Aorta (tissue), 5 donors: ENCODE results near the gene KCNJ9. TPM values are rescaled to one million over a fixed set of nuclear protein-coding genes. Genes with fewer than 3 reads are reported as not detected.

ENCODE experiments used
- ATAC-seq: fragments of 200-7000 bp; cut with Tn5 transposase; one replicate; pipeline ENCODE4 v1.9.1; 2022; ENCODE audit warnings: moderate library complexity; ENCODE audit not compliant: low FRiP score
- DNase-seq, 2 donors: peaks; one replicate each; pipeline ENCODE4 v3.0.0-alpha.2; 2020
- H3K27ac ChIP-seq, 2 donors: one replicate each; pipeline ENCODE4 v1.5.1; 2013; ENCODE audit warnings: low read length in 2 of 2, mild to moderate bottlenecking in 2 of 2, moderate library complexity in 2 of 2, control low read depth in 1 of 2, inconsistent platforms in 1 of 2, low read depth in 1 of 2
- H3K27me3 ChIP-seq, 2 donors: one replicate each; pipeline ENCODE4 v1.6.1; 2013; ENCODE audit warnings: control low read depth in 1 of 2, low read length in 1 of 2, mild to moderate bottlenecking in 1 of 2, moderate library complexity in 1 of 2; ENCODE audit not compliant: insufficient read depth in 2 of 2, control insufficient read depth in 1 of 2
- H3K36me3 ChIP-seq, 2 donors: one replicate each; pipeline ENCODE4 v1.6.1; 2013; ENCODE audit warnings: control low read depth in 1 of 2, low read length in 1 of 2, mild to moderate bottlenecking in 1 of 2; ENCODE audit not compliant: insufficient read depth in 2 of 2, control insufficient read depth in 1 of 2
- H3K4me1 ChIP-seq, 2 donors: one replicate each; pipeline ENCODE4 v1.6.1; 2013; ENCODE audit warnings: low read length in 2 of 2, control low read depth in 1 of 2, mild to moderate bottlenecking in 1 of 2, moderate library complexity in 1 of 2; ENCODE audit not compliant: insufficient read depth in 2 of 2, control insufficient read depth in 1 of 2
- H3K4me3 ChIP-seq, 2 donors: one replicate each; pipeline ENCODE4 v1.5.1; 2013; ENCODE audit warnings: low read length in 2 of 2, control low read depth in 1 of 2, mild to moderate bottlenecking in 1 of 2
- H3K9me3 ChIP-seq: one replicate; pipeline ENCODE4 v1.6.1; 2013; ENCODE audit warnings: mild to moderate bottlenecking, low read length; ENCODE audit not compliant: control insufficient read depth
- WGBS, 2 donors: extraction: QIAGEN DNeasy Blood & Tissue Kit; methylation state at CpG; one replicate each; pipeline ENCODE4 v1.1.7; 2013; 5-methylcytosine and 5-hydroxymethylcytosine counted together
- intact Hi-C, 2 donors: fragments of 100-400 bp; cut with DNase I; formaldehyde crosslinking; loops; one replicate each; pipeline versions ENCODE4 v1.14.2 to v1.15.0; 2022
- polyA plus RNA-seq, 2 donors: library from polyadenylated mRNA; stranded (reverse); fragments of 200-250 nt; gene quantifications; one replicate each; pipeline ENCODE4 v1.2.3, GENCODE V29; 2013
- total RNA-seq, 2 donors: library from RNA; stranded (reverse); fragmentation: NEBNext Ultra II Directional; extraction: Animal tissue kit (Norgen Biotek cat#: 25700); gene quantifications; one replicate each; pipeline ENCODE4 v1.2.1, GENCODE V29; 2021
- donor health status: healthy with polysubstance abuse.
- donor health status: Bipolar disorder and iron deficiency.
- donor health status: DM: no; HTN: no; CAD: no.
- donor health status: DM: no; HTN: no; CAD: no.
- donor health status: DM: yes; HTN: yes; CAD: no.

Gene KCNJ9
- total and polyA plus RNA-seq, 4 donors, result not detected

GRCh38 chr1:160128636-160129035 lies 47.3 kb downstream of the KCNJ9 start:
- H3K9me3 ChIP-seq, result no peaks in the 10 kb centered on the region
- peaks cover 6% of the 10 kb centered on the region in 2 donors for H3K4me1 ChIP-seq
- H3K4me3 ChIP-seq, result no peak overlapping the region
- H3K27me3 ChIP-seq, result no peaks in the 10 kb centered on the region
- peak in 1 of 2 donors; percentile 23 for DNase-seq
- intact Hi-C loops, result no loop called here
- H3K27ac ChIP-seq, result peak overlapping the region in 1 of 2 donors; percentile 1
- no peak for ATAC-seq
- peaks cover 0 to 7% of the 10 kb centered on the region in 2 donors for H3K36me3 ChIP-seq
- WGBS, 2 donors, result 90% methylated on average over 18 of the region's 18 CpGs

DNA sequence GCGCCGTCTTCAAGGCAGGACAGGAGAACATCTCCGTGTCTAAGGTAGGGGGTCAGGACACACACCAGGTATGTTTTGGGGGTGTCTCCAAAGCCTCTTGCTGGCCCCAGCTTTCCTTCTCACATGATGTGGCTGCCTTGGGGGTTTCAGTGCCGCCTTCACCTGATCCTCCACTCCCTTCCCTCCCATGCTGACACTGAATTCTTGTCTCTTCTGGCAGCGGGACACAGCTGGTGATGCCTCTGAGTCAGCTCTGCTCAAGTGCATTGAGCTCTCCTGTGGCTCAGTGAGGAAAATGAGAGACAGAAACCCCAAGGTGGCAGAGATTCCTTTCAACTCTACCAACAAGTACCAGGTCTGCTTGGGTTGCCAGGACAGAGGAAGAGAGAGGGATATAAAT lies 47.7 kb downstream of the KCNJ9 start:
- H3K27ac ChIP-seq, result peak overlapping the region in 1 of 2 donors; percentile 9
- ATAC-seq (no peak), DNase-seq (peak in 1 of 2 donors; percentile 45)
- intact Hi-C loops, result no loop called here
- WGBS, 2 donors, result 95% methylated on average over 5 of the region's 5 CpGs
- no peaks in the 10 kb centered on the region for H3K9me3 ChIP-seq
- no peaks in the 10 kb centered on the region for H3K27me3 ChIP-seq
- peaks cover 0 to 7% of the 10 kb centered on the region in 2 donors for H3K36me3 ChIP-seq
- no peak overlapping the region for H3K4me3 ChIP-seq
- peaks cover 6% of the 10 kb centered on the region in 2 donors for H3K4me1 ChIP-seq

GRCh38 chr1:160129558-160129957 lies 48.2 kb downstream of the KCNJ9 start:
- Histone ChIP-seq H3K27ac (peak overlapping the region in 1 of 2 donors; percentile 9), H3K4me1 (peaks cover 6% of the 10 kb centered on the region in 2 donors), H3K27me3 (no peaks in the 10 kb centered on the region), H3K4me3 (no peak overlapping the region), H3K36me3 (peaks cover 0 to 7% of the 10 kb centered on the region in 2 donors), H3K9me3 (no peaks in the 10 kb centered on the region)
- intact Hi-C loops, result no loop called here
- ATAC-seq, result no peak
- no peak for DNase-seq
- 81 to 86% methylated on average over 3 of the region's 3 CpGs for WGBS, 2 donors

DNA sequence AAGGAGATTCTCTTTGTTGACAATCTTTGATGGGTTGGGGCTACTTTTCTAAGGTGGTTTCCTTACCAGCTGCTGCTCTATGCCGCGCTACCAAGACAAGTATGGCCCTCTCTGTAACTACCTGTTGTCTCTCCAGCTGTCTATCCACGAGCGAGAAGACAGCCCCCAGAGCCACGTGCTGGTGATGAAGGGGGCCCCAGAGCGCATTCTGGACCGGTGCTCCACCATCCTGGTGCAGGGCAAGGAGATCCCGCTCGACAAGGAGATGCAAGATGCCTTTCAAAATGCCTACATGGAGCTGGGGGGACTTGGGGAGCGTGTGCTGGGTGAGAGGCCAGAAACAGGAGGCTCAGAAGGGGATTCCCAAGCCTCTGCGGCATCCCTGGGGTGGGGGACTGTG lies 48.6 kb downstream of the KCNJ9 start:
- intact Hi-C loops, result no loop called here
- H3K27ac ChIP-seq, result peak overlapping the region in 1 of 2 donors; percentile 9

GRCh38 chr1:160130486-160130885 lies 49.1 kb downstream of the KCNJ9 start:
- peaks cover 6% of the 10 kb centered on the region in 2 donors for H3K4me1 ChIP-seq
- DNase-seq (peak in 1 of 2 donors; percentile 62), ATAC-seq (no peak)
- peaks cover 0 to 12% of the 10 kb centered on the region in 2 donors for H3K36me3 ChIP-seq
- H3K27me3 ChIP-seq, result no peaks in the 10 kb centered on the region
- 82 to 84% methylated on average over 5 of the region's 5 CpGs for WGBS, 2 donors
- no peak overlapping the region for H3K4me3 ChIP-seq
- peak overlapping the region; percentile 71 to 95 for H3K27ac ChIP-seq
- no peaks in the 10 kb centered on the region for H3K9me3 ChIP-seq
- intact Hi-C loops, result no loop called here

More for the DNA sequence above, 48.6 kb downstream of the KCNJ9 start:
- Histone ChIP-seq H3K36me3 (peaks cover 0 to 9% of the 10 kb centered on the region in 2 donors), H3K4me3 (no peak overlapping the region), H3K9me3 (no peaks in the 10 kb centered on the region), H3K27me3 (no peaks in the 10 kb centered on the region), H3K4me1 (peaks cover 6% of the 10 kb centered on the region in 2 donors)
- WGBS, 2 donors, result 91 to 93% methylated on average over 11 of the region's 11 CpGs
- DNase-seq, result peak in 1 of 2 donors; percentile 46
- ATAC-seq, result no peak

DNA sequence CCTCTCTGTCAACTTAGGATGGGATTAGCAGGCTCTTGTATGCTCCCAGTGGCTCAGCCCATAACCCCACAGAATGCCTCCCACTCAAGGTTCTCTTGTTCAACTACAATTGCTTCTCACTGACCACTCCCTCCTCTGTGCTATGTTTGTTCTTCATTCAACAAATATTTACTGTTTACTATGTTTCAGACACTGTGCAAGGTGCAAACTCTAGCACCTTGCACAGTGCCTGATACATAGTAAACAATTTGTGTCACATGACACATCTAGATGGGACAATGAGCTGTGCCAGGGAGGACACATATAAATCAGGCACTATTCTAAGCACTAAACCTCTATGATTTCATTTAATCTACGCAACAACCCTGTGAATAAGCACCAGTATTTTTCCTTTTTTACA lies 49.6 kb downstream of the KCNJ9 start:
- WGBS, 2 donors, result 88 to 99% methylated on average over 1 of the region's 1 CpG
- intact Hi-C loops, result no loop called here
- Histone ChIP-seq H3K9me3 (no peaks in the 10 kb centered on the region), H3K36me3 (peaks cover 0 to 12% of the 10 kb centered on the region in 2 donors), H3K4me3 (no peak overlapping the region), H3K4me1 (peaks cover 4 to 6% of the 10 kb centered on the region in 2 donors), H3K27me3 (no peaks in the 10 kb centered on the region), H3K27ac (peak overlapping the region; percentile 71 to 95)
- ATAC-seq, result no peak
- no peak for DNase-seq

DNA sequence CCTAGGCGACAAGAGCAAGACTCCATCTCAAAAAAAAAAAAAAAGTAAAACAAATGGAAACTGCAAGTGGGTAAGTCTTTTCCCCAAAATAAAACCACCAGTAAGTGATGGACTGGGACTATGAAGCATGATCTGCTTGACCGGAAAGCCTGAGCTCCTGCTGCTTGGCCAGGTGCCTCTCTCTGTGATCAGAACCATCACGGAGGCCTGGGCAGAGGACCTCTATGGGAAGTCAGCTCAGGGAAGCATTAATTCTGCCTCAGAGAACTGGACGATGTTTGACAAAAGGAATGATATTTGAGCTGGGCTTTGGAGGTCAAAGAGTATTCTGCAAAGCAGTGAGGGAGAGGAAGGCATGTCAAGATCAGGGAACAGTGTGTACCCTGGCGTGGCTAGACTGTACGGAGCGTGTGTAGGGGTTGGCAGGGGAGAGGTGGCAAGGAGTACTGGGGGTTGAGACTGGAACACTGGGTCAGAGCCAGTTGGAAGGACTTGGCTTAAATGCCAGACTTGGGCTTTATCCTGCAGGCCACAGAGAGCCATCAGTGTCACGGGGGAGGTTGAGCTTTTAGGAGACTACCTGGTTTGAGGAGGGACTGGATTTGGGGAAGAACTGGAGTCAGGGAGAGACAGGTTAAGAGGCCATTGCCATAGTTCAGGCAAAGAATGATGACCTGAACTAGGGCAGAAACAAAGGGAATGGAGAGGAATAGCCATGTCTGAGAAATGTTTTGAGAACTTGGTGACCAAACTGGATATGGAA lies 50.6 kb downstream of the KCNJ9 start:
- no peaks in the 10 kb centered on the region for H3K9me3 ChIP-seq
- DNase-seq (peak in 1 of 2 donors; percentile 84), ATAC-seq (peak; percentile 79)
- no peak overlapping the region for H3K4me3 ChIP-seq
- H3K4me1 ChIP-seq, result peaks cover 4 to 6% of the 10 kb centered on the region in 2 donors
- peak overlapping the region; percentile 71 to 95 for H3K27ac ChIP-seq
- no peaks in the 10 kb centered on the region for H3K27me3 ChIP-seq
- WGBS, 2 donors, result 10 to 15% methylated on average over 8 of the region's 8 CpGs
- intact Hi-C loops, result no loop called here
- peaks cover 0 to 12% of the 10 kb centered on the region in 2 donors for H3K36me3 ChIP-seq

- Histone ChIP-seq H3K4me3 (no peak overlapping the region), H3K36me3 (peaks cover 0 to 7% of the 10 kb centered on the region in 2 donors)
- 84 to 89% methylated on average over 9 of the region's 9 CpGs for WGBS, 2 donors
Observed at GRCh38 chr1:160133990-160134770, 52.8 kb downstream of the KCNJ9 start.

More at GRCh38 chr1:160133990-160134770, 52.8 kb downstream of the KCNJ9 start:
- Histone ChIP-seq H3K4me1 (peaks cover 2 to 10% of the 10 kb centered on the region in 2 donors), H3K9me3 (no peaks in the 10 kb centered on the region), H3K27ac (peak overlapping the region in 1 of 2 donors; percentile 2), H3K27me3 (no peaks in the 10 kb centered on the region)
- peak in 1 of 2 donors; percentile 57 for DNase-seq
- ATAC-seq, result no peak
- intact Hi-C loops, result no loop called here
